Measurements from ENCODE around the gene TAF11L7. TPM values are rescaled to one million over a fixed set of nuclear protein-coding genes. Genes with fewer than 3 reads are reported as not detected.
"Not testable (repeated sequence)": the region's sequence is repeated elsewhere in the genome, so short reads cannot be mapped to it uniquely, and the experiment has no call there.

Gene TAF11L7
- total and polyA plus RNA-seq, 4 donors, result not detected

- not testable (repeated sequence) for H3K36me3 ChIP-seq (ENCODE audit: control insufficient read depth, insufficient read depth, low read length); H3K27me3 ChIP-seq (ENCODE audit: control insufficient read depth, insufficient read depth, low read length); DNase-seq (ENCODE audit: low read depth in 4 of 6, low spot score in 6 of 6); H3K27ac ChIP-seq (ENCODE audit: low read depth, low read length); H3K9me3 ChIP-seq (ENCODE audit: control insufficient read depth, insufficient read depth, low read length); H3K4me3 ChIP-seq (ENCODE audit: low read depth, low read length); H3K4me1 ChIP-seq (ENCODE audit: control insufficient read depth, insufficient read depth, low read length)
- WGBS (ENCODE audit: insufficient coverage), result no CpG with 5 or more reads among the region's 6 CpGs
These were observed 18.3 kb upstream of the TAF11L7 start, which contains the start of gene TAF11L11 for GRCh38 chr5:17603880-17604279. TAF11L11 (plus strand) TSS chr5:17604183.

GRCh38 chr5:17597728-17598127 is 12.2 kb upstream of the TAF11L7 start, which contains the start of gene TAF11L10:
TAF11L10 (minus strand) TSS chr5:17597828.
- H3K4me1 ChIP-seq (ENCODE audit: control insufficient read depth, insufficient read depth, low read length); H3K36me3 ChIP-seq (ENCODE audit: control insufficient read depth, insufficient read depth, low read length); DNase-seq (ENCODE audit: low read depth in 4 of 6, low spot score in 6 of 6); H3K9me3 ChIP-seq (ENCODE audit: control insufficient read depth, insufficient read depth, low read length); H3K27me3 ChIP-seq (ENCODE audit: control insufficient read depth, insufficient read depth, low read length); H3K27ac ChIP-seq (ENCODE audit: low read depth, low read length); H3K4me3 ChIP-seq (ENCODE audit: low read depth, low read length): not testable (repeated sequence)
- no CpG with 5 or more reads among the region's 15 CpGs for WGBS (ENCODE audit: insufficient coverage)

- H3K9me3 ChIP-seq (ENCODE audit: control insufficient read depth, insufficient read depth, low read length); H3K4me1 ChIP-seq (ENCODE audit: control insufficient read depth, insufficient read depth, low read length); H3K27ac ChIP-seq (ENCODE audit: low read depth, low read length); DNase-seq (ENCODE audit: low read depth in 4 of 6, low spot score in 6 of 6); H3K27me3 ChIP-seq (ENCODE audit: control insufficient read depth, insufficient read depth, low read length); H3K4me3 ChIP-seq (ENCODE audit: low read depth, low read length); H3K36me3 ChIP-seq (ENCODE audit: control insufficient read depth, insufficient read depth, low read length): not testable (repeated sequence)
- no CpG with 5 or more reads among the region's 15 CpGs for WGBS (ENCODE audit: insufficient coverage)
These were observed 8.7 kb upstream of the TAF11L7 start, which contains the start of gene TAF11L9 for GRCh38 chr5:17594255-17594654. TAF11L9 (minus strand) TSS chr5:17594394.

- not testable (repeated sequence) for H3K4me1 ChIP-seq (ENCODE audit: control insufficient read depth, insufficient read depth, low read length); H3K36me3 ChIP-seq (ENCODE audit: control insufficient read depth, insufficient read depth, low read length); H3K4me3 ChIP-seq (ENCODE audit: low read depth, low read length); H3K9me3 ChIP-seq (ENCODE audit: control insufficient read depth, insufficient read depth, low read length); H3K27me3 ChIP-seq (ENCODE audit: control insufficient read depth, insufficient read depth, low read length); H3K27ac ChIP-seq (ENCODE audit: low read depth, low read length); DNase-seq (ENCODE audit: low read depth in 4 of 6, low spot score in 6 of 6)
- no CpG with 5 or more reads among the region's 16 CpGs for WGBS (ENCODE audit: insufficient coverage)
These were observed 5.3 kb upstream of the TAF11L7 start, which contains the start of gene TAF11L8 for GRCh38 chr5:17590860-17591259. TAF11L8 (minus strand) TSS chr5:17590960.

Small RNAs within 50 kb of the gene (small RNA-seq; reads per million reads assigned to genes)
- not detected for gene AC233724.3 (ENCODE audit: low replicate concordance)
- gene AC233724.6 (ENCODE audit: low replicate concordance), result not detected
- gene AC233724.7 (ENCODE audit: low replicate concordance), result not detected

Other genes with a start within 250 kb of the TAF11L7 start
- gene TAF11L2, start 87.5 kb downstream of the TAF11L7 start, total RNA-seq, result not detected
- not detected for gene TAF11L2, start 87.5 kb downstream of the TAF11L7 start, polyA plus RNA-seq (ENCODE audit: insufficient read length in 2 of 2)
- gene TAF11L3, start 67.4 kb downstream of the TAF11L7 start, total RNA-seq, result not detected
- gene TAF11L3, start 67.4 kb downstream of the TAF11L7 start, polyA plus RNA-seq (ENCODE audit: insufficient read length in 2 of 2), result not detected
- gene TAF11L4, start 64.0 kb downstream of the TAF11L7 start, total RNA-seq, result not detected
- not detected for gene TAF11L4, start 64.0 kb downstream of the TAF11L7 start, polyA plus RNA-seq (ENCODE audit: insufficient read length in 2 of 2)
- gene TAF11L5, start 60.5 kb downstream of the TAF11L7 start, total RNA-seq, result not detected
- gene TAF11L5, start 60.5 kb downstream of the TAF11L7 start, polyA plus RNA-seq (ENCODE audit: insufficient read length in 2 of 2), result not detected
- gene TAF11L6, start 57.1 kb downstream of the TAF11L7 start, total RNA-seq, result not detected
- not detected for gene TAF11L6, start 57.1 kb downstream of the TAF11L7 start, polyA plus RNA-seq (ENCODE audit: insufficient read length in 2 of 2)
- not detected for gene TAF11L8, start 5.2 kb upstream of the TAF11L7 start, total RNA-seq
- gene TAF11L8, start 5.2 kb upstream of the TAF11L7 start, polyA plus RNA-seq (ENCODE audit: insufficient read length in 2 of 2), result not detected
- not detected for gene TAF11L9, start 8.6 kb upstream of the TAF11L7 start, total RNA-seq
- gene TAF11L9, start 8.6 kb upstream of the TAF11L7 start, polyA plus RNA-seq (ENCODE audit: insufficient read length in 2 of 2), result not detected
- not detected for gene TAF11L10, start 12.1 kb upstream of the TAF11L7 start, total RNA-seq
- not detected for gene TAF11L10, start 12.1 kb upstream of the TAF11L7 start, polyA plus RNA-seq (ENCODE audit: insufficient read length in 2 of 2)
- gene TAF11L11, start 18.4 kb upstream of the TAF11L7 start, total RNA-seq, result not detected
- gene TAF11L11, start 18.4 kb upstream of the TAF11L7 start, polyA plus RNA-seq (ENCODE audit: insufficient read length in 2 of 2), result not detected
- not detected for gene TAF11L12, start 24.6 kb upstream of the TAF11L7 start, total RNA-seq
- not detected for gene TAF11L12, start 24.6 kb upstream of the TAF11L7 start, polyA plus RNA-seq (ENCODE audit: insufficient read length in 2 of 2)
- gene TAF11L13, start 46.3 kb upstream of the TAF11L7 start, total RNA-seq, result not detected
- not detected for gene TAF11L13, start 46.3 kb upstream of the TAF11L7 start, polyA plus RNA-seq (ENCODE audit: insufficient read length in 2 of 2)
- gene TAF11L14, start 48.7 kb upstream of the TAF11L7 start, total RNA-seq, result not detected
- not detected for gene TAF11L14, start 48.7 kb upstream of the TAF11L7 start, polyA plus RNA-seq (ENCODE audit: insufficient read length in 2 of 2)

Measured in spinal cord (tissue), 10 donors.